GM19023 (cell line): ENCODE data around the gene CSTF3.
"Not testable (repeated sequence)": the region's sequence is repeated elsewhere in the genome, so short reads cannot be mapped to it uniquely, and the experiment has no call there.

Source experiments
- ATAC-seq: cut with Tn5 transposase; IDR thresholded peaks from one replicate; pipeline ENCODE4 v1.9.1; 2021; ENCODE audit warnings: mild to moderate bottlenecking, moderate library complexity; ENCODE audit not compliant: unreplicated experiment

The CSTF3 gene

GRCh38 chr11:33094157-33094556 is 67.1 kb downstream of the CSTF3 start:
- ATAC-seq = no peak

GRCh38 chr11:33089776-33090175 is 71.5 kb downstream of the CSTF3 start:
- no peak for ATAC-seq

- ATAC-seq = no peak
These were observed 75.3 kb downstream of the CSTF3 start for GRCh38 chr11:33086017-33086416.

- ATAC-seq = no peak
These were observed 77.4 kb downstream of the CSTF3 start for GRCh38 chr11:33083918-33084317.

- ATAC-seq = no peak
These were observed 88.8 kb downstream of the CSTF3 start for GRCh38 chr11:33072465-33072864.

GRCh38 chr11:33068611-33069340 is 92.5 kb downstream of the CSTF3 start:
- no peak for ATAC-seq

- ATAC-seq = no peak
These were observed 94.0 kb downstream of the CSTF3 start for GRCh38 chr11:33067294-33067693.

- ATAC-seq = peak; percentile 49
These were observed 95.7 kb downstream of the CSTF3 start for GRCh38 chr11:33065445-33066178.

GRCh38 chr11:33064866-33065265 is 96.4 kb downstream of the CSTF3 start:
- no peak for ATAC-seq

- ATAC-seq = no peak
These were observed 97.1 kb downstream of the CSTF3 start for GRCh38 chr11:33064033-33064825.

GRCh38 chr11:33063326-33063881 is 97.9 kb downstream of the CSTF3 start:
- ATAC-seq = peak; percentile 59

GRCh38 chr11:33062137-33062536 is 99.1 kb downstream of the CSTF3 start:
- no peak for ATAC-seq

GRCh38 chr11:33060271-33060670 is 101.0 kb downstream of the CSTF3 start:
- ATAC-seq = no peak

- no peak for ATAC-seq
These were observed 101.8 kb downstream of the CSTF3 start for GRCh38 chr11:33059331-33060007.

GRCh38 chr11:33057284-33057683 is 104.0 kb downstream of the CSTF3 start:
- no peak for ATAC-seq

GRCh38 chr11:33055375-33055774 is 105.9 kb downstream of the CSTF3 start:
- no peak for ATAC-seq

- no peak for ATAC-seq
These were observed 109.0 kb downstream of the CSTF3 start for GRCh38 chr11:33052231-33052630.

GRCh38 chr11:33049565-33050408 is 111.5 kb downstream of the CSTF3 start:
- ATAC-seq = not testable (repeated sequence)

GRCh38 chr11:33048701-33049100 is 112.6 kb downstream of the CSTF3 start:
- ATAC-seq = not testable (repeated sequence)
